ENCODE results near the gene CROCC2. TPM values are rescaled to one million over a fixed set of nuclear protein-coding genes. Genes with fewer than 3 reads are reported as not detected.

Gene CROCC2
- total RNA-seq, 6 experiments from 2014 or later, result not detected

GRCh38 chr2:240951045-240951594, 45.0 kb downstream of the CROCC2 start:
- Mint-ChIP-seq H3K4me1 (ENCODE audit: low read depth) (peaks cover 8% of the 10 kb centered on the region), H3K27me3 (ENCODE audit: insufficient read depth) (peaks cover 33% of the 10 kb centered on the region), H3K27ac (no peak overlapping the region), H3K36me3 (ENCODE audit: low read depth) (no peaks in the 10 kb centered on the region), H3K9me3 (no peaks in the 10 kb centered on the region), H3K4me3 (no peak overlapping the region)
- no peak for DNase-seq
- TF ChIP-seq CTCF (IDR thresholded peaks at IDR 0.05), result no peak

GRCh38 chr2:240952496-240953246, 46.5 kb downstream of the CROCC2 start:
- no peak for TF ChIP-seq CTCF (IDR thresholded peaks at IDR 0.05)
- Mint-ChIP-seq H3K27ac (no peak overlapping the region), H3K4me3 (no peak overlapping the region), H3K4me1 (ENCODE audit: low read depth) (no peaks in the 10 kb centered on the region), H3K36me3 (ENCODE audit: low read depth) (no peaks in the 10 kb centered on the region), H3K27me3 (ENCODE audit: insufficient read depth) (peaks cover 38% of the 10 kb centered on the region), H3K9me3 (no peaks in the 10 kb centered on the region)
- no peak for DNase-seq

- peaks cover 34% of the 10 kb centered on the region for H3K27me3 Mint-ChIP-seq (ENCODE audit: insufficient read depth)
- no peak for TF ChIP-seq CTCF (IDR thresholded peaks at IDR 0.05)
- H3K36me3 Mint-ChIP-seq (ENCODE audit: low read depth), result no peaks in the 10 kb centered on the region
- no peak overlapping the region for H3K27ac Mint-ChIP-seq
- DNase-seq, result no peak
- no peak overlapping the region for H3K4me3 Mint-ChIP-seq
- no peaks in the 10 kb centered on the region for H3K9me3 Mint-ChIP-seq
- no peaks in the 10 kb centered on the region for H3K4me1 Mint-ChIP-seq (ENCODE audit: low read depth)
Observed at GRCh38 chr2:240953426-240954410, 47.6 kb downstream of the CROCC2 start.

GRCh38 chr2:240954436-240955305, 48.5 kb downstream of the CROCC2 start:
- no peak overlapping the region for H3K4me3 Mint-ChIP-seq
- DNase-seq, result no peak
- H3K9me3 Mint-ChIP-seq, result no peaks in the 10 kb centered on the region
- no peaks in the 10 kb centered on the region for H3K4me1 Mint-ChIP-seq (ENCODE audit: low read depth)
- TF ChIP-seq CTCF (IDR thresholded peaks at IDR 0.05), result no peak
- H3K27me3 Mint-ChIP-seq (ENCODE audit: insufficient read depth), result peaks cover 37% of the 10 kb centered on the region
- no peak overlapping the region for H3K27ac Mint-ChIP-seq
- no peaks in the 10 kb centered on the region for H3K36me3 Mint-ChIP-seq (ENCODE audit: low read depth)
